Kidney tubule cell (primary cell): Measurements from ENCODE around the gene NOG.

Source experiments
- DNase-seq: peaks from one replicate; pipeline ENCODE4 v3.0.0-alpha.2; 2018; ENCODE audit warnings: low spot score

Gene NOG

GRCh38 chr17:56636265-56636664 is 42.8 kb downstream of the NOG start:
- DNase-seq: no peak

GRCh38 chr17:56637254-56637653 is 43.8 kb downstream of the NOG start:
- no peak for DNase-seq

- DNase-seq: no peak
These were observed 45.1 kb downstream of the NOG start for GRCh38 chr17:56638591-56639051.

GRCh38 chr17:56639517-56639916 is 46.0 kb downstream of the NOG start:
- no peak for DNase-seq

GRCh38 chr17:56640116-56640515 is 46.6 kb downstream of the NOG start:
- DNase-seq: no peak

GRCh38 chr17:56641373-56641772 is 47.9 kb downstream of the NOG start:
- no peak for DNase-seq

GRCh38 chr17:56641894-56642293 is 48.4 kb downstream of the NOG start:
- DNase-seq: no peak

GRCh38 chr17:56642424-56642823 is 48.9 kb downstream of the NOG start:
- DNase-seq: no peak
